ENCODE results near the gene RPH3AL. TPM values are rescaled to one million over a fixed set of nuclear protein-coding genes. Genes with fewer than 3 reads are reported as not detected.

RPH3AL gene
- total and polyA plus RNA-seq, 4 donors: 4.7 to 5.9 (median 5.3) TPM

DNA sequence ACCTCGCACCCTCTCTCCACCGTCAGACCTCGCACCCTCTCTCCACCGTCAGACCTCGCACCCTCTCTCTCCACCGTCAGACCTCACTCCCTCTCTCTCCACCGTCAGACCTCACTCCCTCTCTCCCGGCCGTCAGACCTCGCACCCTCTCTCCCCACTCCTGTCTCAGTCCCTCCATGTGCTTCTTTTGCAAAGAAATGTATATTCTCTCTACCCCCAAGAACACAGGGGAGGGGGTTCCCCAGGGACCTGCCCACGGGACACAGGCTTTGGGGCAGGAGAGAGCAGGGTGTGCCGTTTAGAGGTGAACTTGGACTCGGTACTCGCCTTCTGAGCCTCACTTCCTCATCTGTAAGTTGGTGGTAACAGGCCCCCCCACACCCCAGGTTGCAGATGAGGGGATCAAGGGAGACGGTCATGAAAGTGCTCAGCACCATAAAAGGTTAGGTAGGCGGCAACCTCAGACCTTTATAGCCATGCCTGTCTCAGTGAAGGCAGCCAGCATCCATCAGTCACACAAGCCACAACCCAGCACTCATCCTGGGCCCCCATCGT is 63.7 kb downstream of the RPH3AL start:
- H3K27me3 ChIP-seq (ENCODE audit: control insufficient read depth, insufficient read depth, low read length): no peaks in the 10 kb centered on the region
- no peak overlapping the region for H3K4me3 ChIP-seq (ENCODE audit: low read depth, low read length)
- WGBS (ENCODE audit: insufficient coverage): 77% methylated on average over 7 of the region's 17 CpGs
- H3K4me1 ChIP-seq (ENCODE audit: control insufficient read depth, insufficient read depth, low read length): peaks cover 10% of the 10 kb centered on the region
- no peaks in the 10 kb centered on the region for H3K9me3 ChIP-seq (ENCODE audit: control insufficient read depth, insufficient read depth, low read length)
- DNase-seq (ENCODE audit: low read depth in 4 of 6, low spot score in 6 of 6): no peak
- peaks cover 10% of the 10 kb centered on the region for H3K36me3 ChIP-seq (ENCODE audit: control insufficient read depth, insufficient read depth, low read length)
- H3K27ac ChIP-seq (ENCODE audit: low read depth, low read length): no peak overlapping the region

DNA sequence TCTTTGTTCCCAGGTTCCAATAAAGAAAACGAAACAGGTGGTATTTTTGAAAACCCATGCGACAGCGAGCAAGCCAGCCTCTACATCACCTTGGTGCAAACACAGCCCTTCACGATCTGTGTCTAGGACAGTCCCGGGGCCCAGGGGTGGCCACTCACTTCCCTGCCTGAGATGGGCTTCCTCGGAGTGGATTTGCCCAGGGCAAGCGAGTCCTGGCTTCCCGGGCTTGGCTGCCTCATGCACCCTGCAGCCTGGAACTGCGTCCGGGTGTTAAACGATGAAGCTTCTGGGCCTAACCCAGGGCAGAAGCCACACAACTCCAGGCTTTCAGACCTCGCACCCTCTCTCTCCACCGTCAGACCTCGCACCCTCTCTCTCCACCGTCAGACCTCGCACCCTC is 66.0 kb downstream of the RPH3AL start:
- 75% methylated on average over 10 of the region's 16 CpGs for WGBS (ENCODE audit: insufficient coverage)
- H3K27me3 ChIP-seq (ENCODE audit: control insufficient read depth, insufficient read depth, low read length): no peaks in the 10 kb centered on the region
- no peak for DNase-seq (ENCODE audit: low read depth in 4 of 6, low spot score in 6 of 6)
- H3K9me3 ChIP-seq (ENCODE audit: control insufficient read depth, insufficient read depth, low read length): no peaks in the 10 kb centered on the region
- peaks cover 10% of the 10 kb centered on the region for H3K36me3 ChIP-seq (ENCODE audit: control insufficient read depth, insufficient read depth, low read length)
- H3K4me3 ChIP-seq (ENCODE audit: low read depth, low read length): no peak overlapping the region
- H3K27ac ChIP-seq (ENCODE audit: low read depth, low read length): no peak overlapping the region
- no peaks in the 10 kb centered on the region for H3K4me1 ChIP-seq (ENCODE audit: control insufficient read depth, insufficient read depth, low read length)

DNA sequence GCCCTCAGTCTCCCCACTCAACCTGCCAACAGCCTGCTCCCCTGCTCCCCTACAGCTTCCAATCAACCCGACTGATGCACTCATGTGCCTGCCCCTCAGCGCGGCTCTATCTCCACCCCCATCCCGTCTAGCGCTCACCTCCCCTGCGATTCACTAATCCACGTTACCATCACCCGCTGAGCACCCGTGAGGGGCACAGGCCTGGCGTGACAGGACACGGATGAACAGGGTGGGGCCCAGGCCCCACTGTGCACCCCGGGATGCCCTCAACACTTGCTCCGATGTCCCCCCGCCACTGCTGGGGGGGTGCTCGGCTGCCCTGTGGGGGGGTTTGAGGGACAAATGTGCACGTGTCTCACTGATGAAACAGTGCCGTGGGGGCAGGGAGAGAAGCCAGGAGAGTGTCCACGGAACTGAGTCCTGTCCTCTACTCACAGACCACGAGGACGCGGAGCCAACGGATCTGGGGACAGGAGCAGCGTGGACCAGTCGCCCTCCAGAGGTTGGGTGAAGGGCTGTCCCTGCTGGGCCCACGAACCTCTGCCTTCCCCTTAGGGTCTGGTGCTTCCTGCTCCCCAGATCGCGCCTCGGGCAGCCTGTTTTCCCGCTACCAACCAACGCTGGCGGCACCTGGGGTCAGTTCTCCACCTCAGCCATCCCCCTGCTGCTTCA is 66.7 kb downstream of the RPH3AL start:
- DNase-seq (ENCODE audit: low read depth in 4 of 6, low spot score in 6 of 6): no peak

DNA sequence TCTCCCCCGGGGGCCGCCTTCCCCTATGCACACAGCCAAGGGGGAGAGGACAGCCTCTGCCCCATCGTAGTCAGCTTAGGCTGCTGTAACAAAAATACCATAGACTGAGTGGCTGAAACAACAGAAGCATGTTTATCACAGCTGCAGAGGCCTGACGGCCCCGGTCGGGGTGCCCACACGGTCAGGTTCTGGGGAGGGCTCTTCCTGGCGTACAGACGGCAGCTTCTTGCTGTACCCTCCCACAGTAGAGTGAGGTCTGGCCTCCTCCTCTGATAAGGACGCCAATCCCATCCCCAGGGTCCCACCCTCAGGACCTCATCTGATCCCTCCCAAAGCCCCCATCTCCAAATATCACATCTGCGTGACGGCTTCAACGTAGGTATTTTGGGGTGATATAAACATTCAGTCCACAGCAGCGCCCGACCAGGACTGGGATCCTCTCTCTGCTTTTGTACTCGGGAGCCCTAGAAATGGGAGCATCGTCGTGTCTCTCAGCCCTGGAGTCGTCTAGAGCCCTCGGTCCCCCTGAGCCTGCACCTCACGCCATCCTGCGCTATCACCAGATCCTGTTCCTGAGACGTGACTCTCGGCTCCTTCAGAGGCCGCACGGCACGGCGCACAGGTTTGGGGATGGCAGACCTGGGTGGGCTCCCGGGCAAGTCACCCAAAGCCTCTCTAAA is 67.8 kb downstream of the RPH3AL start:
- Histone ChIP-seq H3K36me3 (ENCODE audit: control insufficient read depth, insufficient read depth, low read length) (peaks cover 10% of the 10 kb centered on the region), H3K27me3 (ENCODE audit: control insufficient read depth, insufficient read depth, low read length) (no peaks in the 10 kb centered on the region), H3K4me1 (ENCODE audit: control insufficient read depth, insufficient read depth, low read length) (peaks cover 6% of the 10 kb centered on the region), H3K4me3 (ENCODE audit: low read depth, low read length) (no peak overlapping the region), H3K9me3 (ENCODE audit: control insufficient read depth, insufficient read depth, low read length) (no peaks in the 10 kb centered on the region), H3K27ac (ENCODE audit: low read depth, low read length) (no peak overlapping the region)
- 81% methylated on average over 28 of the region's 29 CpGs for WGBS (ENCODE audit: insufficient coverage)
- DNase-seq (ENCODE audit: low read depth in 4 of 6, low spot score in 6 of 6): no peak

More for the DNA sequence above, 66.7 kb downstream of the RPH3AL start:
- Histone ChIP-seq H3K36me3 (ENCODE audit: control insufficient read depth, insufficient read depth, low read length) (peaks cover 10% of the 10 kb centered on the region), H3K4me1 (ENCODE audit: control insufficient read depth, insufficient read depth, low read length) (no peaks in the 10 kb centered on the region), H3K9me3 (ENCODE audit: control insufficient read depth, insufficient read depth, low read length) (no peaks in the 10 kb centered on the region), H3K27ac (ENCODE audit: low read depth, low read length) (no peak overlapping the region), H3K4me3 (ENCODE audit: low read depth, low read length) (no peak overlapping the region), H3K27me3 (ENCODE audit: control insufficient read depth, insufficient read depth, low read length) (no peaks in the 10 kb centered on the region)
- 80% methylated on average over 30 of the region's 31 CpGs for WGBS (ENCODE audit: insufficient coverage)

DNA sequence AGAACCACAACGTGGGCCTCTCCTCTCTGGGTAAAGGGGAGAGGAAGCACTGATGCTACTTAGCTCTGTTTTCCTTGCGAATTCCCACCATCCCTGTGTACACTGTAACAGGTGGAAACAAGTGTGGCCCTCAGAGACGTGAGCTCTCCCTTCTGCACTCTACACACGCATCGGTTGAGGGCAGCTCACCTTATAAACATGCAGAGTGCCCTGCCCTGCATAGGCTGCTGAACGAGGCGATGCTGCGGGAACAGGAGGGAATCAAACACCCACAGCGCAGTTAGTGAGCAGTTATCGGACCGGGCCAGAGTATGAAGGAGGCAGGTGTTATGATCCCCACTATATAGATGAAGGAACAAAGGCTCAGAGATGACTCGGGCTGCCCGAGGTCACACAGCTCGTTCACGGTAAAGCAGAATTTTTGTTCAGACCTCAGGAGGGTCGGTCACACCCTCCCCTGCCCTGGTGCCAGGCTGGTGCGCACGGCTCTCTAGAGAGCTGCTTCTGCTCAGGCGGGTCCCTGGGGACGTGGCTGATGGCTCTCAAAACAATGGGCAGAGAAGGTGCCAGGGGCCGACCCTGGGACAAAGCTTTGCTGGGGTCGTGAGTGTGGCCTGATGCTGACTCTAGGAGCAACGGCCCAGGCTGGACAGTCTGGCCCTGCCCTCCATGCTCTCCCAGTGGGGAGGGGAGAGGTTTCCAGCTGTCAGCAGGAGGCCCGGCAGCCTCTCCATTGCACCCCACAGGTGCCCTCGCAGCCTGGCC is 68.5 kb downstream of the RPH3AL start:
- Histone ChIP-seq H3K4me1 (ENCODE audit: control insufficient read depth, insufficient read depth, low read length) (peaks cover 6% of the 10 kb centered on the region), H3K36me3 (ENCODE audit: control insufficient read depth, insufficient read depth, low read length) (peaks cover 10% of the 10 kb centered on the region), H3K27me3 (ENCODE audit: control insufficient read depth, insufficient read depth, low read length) (no peaks in the 10 kb centered on the region), H3K27ac (ENCODE audit: low read depth, low read length) (no peak overlapping the region), H3K4me3 (ENCODE audit: low read depth, low read length) (no peak overlapping the region), H3K9me3 (ENCODE audit: control insufficient read depth, insufficient read depth, low read length) (no peaks in the 10 kb centered on the region)
- no peak for DNase-seq (ENCODE audit: low read depth in 4 of 6, low spot score in 6 of 6)
- 89% methylated on average over 20 of the region's 25 CpGs for WGBS (ENCODE audit: insufficient coverage)

DNA sequence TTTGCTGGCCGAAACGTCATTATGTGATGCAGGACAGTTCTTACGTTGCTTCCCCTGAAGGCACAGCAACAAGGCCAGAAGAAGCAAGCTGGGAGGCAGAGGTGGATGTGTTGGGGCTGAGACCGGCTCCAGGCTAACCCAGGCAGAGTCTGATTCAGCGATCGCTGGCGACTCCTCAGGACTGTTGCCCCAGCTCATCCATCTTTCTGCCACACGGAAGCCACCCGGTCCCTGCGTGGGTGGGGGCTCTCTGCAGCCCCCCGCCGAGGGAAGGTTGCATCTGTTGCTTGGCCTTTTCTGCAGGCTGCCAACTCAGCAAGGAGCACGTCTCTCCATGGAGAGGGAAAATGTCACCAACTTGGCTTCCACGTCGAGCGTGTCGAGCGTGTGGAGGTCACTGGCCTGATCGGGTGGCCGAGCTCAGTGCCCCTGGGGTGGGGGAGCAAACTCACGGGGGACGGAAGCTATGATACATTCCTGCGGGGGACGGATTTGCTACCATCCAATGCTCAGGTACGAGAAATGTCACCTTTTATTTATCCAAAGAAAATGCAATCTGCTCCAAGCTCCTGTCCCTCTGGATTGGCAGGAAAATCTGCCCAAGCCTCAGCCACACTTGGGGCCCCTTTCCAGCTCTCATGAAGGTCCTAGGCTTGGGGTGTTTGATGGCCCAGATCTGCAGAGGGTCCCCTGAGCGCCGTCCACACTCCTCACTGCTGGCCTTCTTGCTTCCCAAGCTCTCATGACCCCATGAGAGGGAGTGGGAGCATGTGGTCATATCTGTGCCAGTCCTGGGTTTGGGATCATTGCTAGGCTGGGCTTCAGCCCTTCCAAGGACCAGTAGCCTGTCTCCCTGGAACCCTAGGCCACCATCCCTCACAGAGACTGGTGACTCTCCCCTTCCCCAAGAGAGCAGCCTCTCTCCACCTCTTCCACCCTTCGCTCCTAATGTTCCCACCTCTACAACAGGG is 69.4 kb downstream of the RPH3AL start:
- Histone ChIP-seq H3K27ac (ENCODE audit: low read depth, low read length) (no peak overlapping the region), H3K4me1 (ENCODE audit: control insufficient read depth, insufficient read depth, low read length) (peaks cover 6% of the 10 kb centered on the region), H3K27me3 (ENCODE audit: control insufficient read depth, insufficient read depth, low read length) (no peaks in the 10 kb centered on the region), H3K4me3 (ENCODE audit: low read depth, low read length) (no peak overlapping the region), H3K36me3 (ENCODE audit: control insufficient read depth, insufficient read depth, low read length) (peaks cover 10% of the 10 kb centered on the region), H3K9me3 (ENCODE audit: control insufficient read depth, insufficient read depth, low read length) (no peaks in the 10 kb centered on the region)
- no peak for DNase-seq (ENCODE audit: low read depth in 4 of 6, low spot score in 6 of 6)
- WGBS (ENCODE audit: insufficient coverage): 71% methylated on average over 23 of the region's 28 CpGs

DNA sequence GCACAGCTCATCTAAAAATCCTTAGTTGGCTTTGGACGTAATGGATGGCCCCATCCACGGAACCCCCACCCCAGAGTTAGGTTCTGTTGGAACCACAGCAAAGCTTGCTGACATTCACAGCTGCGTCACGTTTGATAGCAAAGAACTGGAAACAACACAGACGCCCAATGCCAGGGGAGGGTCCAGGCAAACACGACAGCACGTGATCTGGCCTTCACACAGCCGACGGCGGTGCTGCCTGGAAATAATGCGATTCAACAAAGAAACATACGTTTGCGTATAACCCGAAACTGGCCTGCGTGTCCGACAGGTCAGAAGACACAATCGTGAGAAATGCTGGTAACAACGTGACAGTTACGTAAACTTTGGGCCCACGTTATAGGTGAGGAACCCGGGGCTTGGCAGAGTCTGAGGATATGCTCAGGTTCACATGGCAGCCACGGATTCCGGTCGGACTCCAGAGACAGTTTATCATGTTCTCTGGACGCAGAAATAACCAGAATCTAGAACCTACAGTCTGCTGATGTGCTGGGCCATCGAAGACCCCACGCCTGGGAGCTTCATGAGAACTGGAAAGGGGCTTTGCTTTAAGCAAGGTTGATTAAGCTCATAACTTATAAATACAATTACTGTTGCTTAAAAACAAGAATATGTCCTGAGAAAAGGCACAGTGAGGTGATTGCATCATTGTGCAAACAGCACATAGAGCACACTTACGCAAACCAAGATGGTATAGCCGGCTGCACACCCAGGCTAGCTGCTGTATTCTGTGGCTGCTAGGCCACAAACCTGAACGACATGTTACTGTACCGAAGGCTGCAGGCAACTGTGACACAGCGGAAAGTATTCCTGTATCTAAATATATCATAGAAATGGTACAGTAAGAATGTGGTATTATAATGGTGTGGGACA is 70.4 kb downstream of the RPH3AL start:
- no peak for DNase-seq (ENCODE audit: low read depth in 4 of 6, low spot score in 6 of 6)
- H3K27me3 ChIP-seq (ENCODE audit: control insufficient read depth, insufficient read depth, low read length): no peaks in the 10 kb centered on the region
- no peak overlapping the region for H3K27ac ChIP-seq (ENCODE audit: low read depth, low read length)
- H3K4me1 ChIP-seq (ENCODE audit: control insufficient read depth, insufficient read depth, low read length): peaks cover 6% of the 10 kb centered on the region
- WGBS (ENCODE audit: insufficient coverage): 87% methylated on average over 27 of the region's 32 CpGs
- H3K9me3 ChIP-seq (ENCODE audit: control insufficient read depth, insufficient read depth, low read length): no peaks in the 10 kb centered on the region
- no peak overlapping the region for H3K4me3 ChIP-seq (ENCODE audit: low read depth, low read length)
- peaks cover 10% of the 10 kb centered on the region for H3K36me3 ChIP-seq (ENCODE audit: control insufficient read depth, insufficient read depth, low read length)

DNA sequence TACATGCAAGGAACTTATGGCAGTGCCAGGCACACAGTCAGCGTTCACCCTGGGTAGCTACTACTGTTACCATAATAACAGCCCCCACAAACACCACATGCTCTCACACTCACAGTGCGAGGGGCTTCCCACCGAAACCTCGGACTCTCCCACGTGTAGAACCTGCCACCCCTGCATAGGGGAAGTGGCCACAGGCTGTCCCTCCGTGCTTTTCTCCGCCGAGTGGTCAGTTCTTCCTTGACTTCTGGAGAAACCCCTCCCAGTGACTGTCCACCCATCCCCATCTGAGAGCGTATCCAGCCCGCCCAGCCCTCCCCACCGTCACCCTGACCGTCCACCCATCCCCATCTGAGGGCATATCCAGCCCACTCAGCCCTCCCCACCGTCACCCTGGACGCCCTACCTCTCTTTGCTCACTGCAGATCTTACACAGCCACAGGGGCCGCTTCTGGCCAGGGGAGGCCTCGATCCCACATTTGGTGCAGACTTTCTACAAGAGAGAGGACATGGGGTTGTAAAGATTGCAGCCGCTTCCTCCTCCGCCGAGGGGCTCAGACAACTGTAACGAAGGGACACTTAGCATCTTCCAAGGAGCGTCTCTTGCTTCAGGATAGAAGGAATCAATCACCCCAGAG is 71.1 kb downstream of the RPH3AL start:
- DNase-seq (ENCODE audit: low read depth in 4 of 6, low spot score in 6 of 6): no peak
- H3K4me3 ChIP-seq (ENCODE audit: low read depth, low read length): no peak overlapping the region
- peaks cover 6% of the 10 kb centered on the region for H3K4me1 ChIP-seq (ENCODE audit: control insufficient read depth, insufficient read depth, low read length)
- H3K27me3 ChIP-seq (ENCODE audit: control insufficient read depth, insufficient read depth, low read length): no peaks in the 10 kb centered on the region
- no peak overlapping the region for H3K27ac ChIP-seq (ENCODE audit: low read depth, low read length)
- H3K36me3 ChIP-seq (ENCODE audit: control insufficient read depth, insufficient read depth, low read length): peaks cover 10% of the 10 kb centered on the region
- no peaks in the 10 kb centered on the region for H3K9me3 ChIP-seq (ENCODE audit: control insufficient read depth, insufficient read depth, low read length)
- 91% methylated on average over 12 of the region's 21 CpGs for WGBS (ENCODE audit: insufficient coverage)

Data from spinal cord (tissue), 10 donors.